ENCODE results near the gene SLC26A1. TPM values are rescaled to one million over a fixed set of nuclear protein-coding genes. Genes with fewer than 3 reads are reported as not detected.

Gene SLC26A1
- total RNA-seq, 4 donors from 2014 or later, result 0.16 TPM; not detected in 3

GRCh38 chr4:1012034-1012739 is 19.0 kb upstream of the SLC26A1 start:
- ATAC-seq (no peak), DNase-seq (no peak)
- intact Hi-C loops (cut with DNase I; ENCODE audit: low total_unique reads) (loop anchor here (5.0 to 10.0 kb wide), 3 partner anchors 235 to 993 kb away; partner anchors contain the start of genes CTBP1, NELFA and UVSSA), in situ Hi-C loops (cut with MboI; ENCODE audit: low sequenced_read_pairs in 4 of 4) (no loop called here)
- H3K4me1 ChIP-seq, result peaks cover 7 to 19% of the 10 kb centered on the region in 2 donors
- peak overlapping the region in 1 of 4 donors; percentile 28 for H3K27ac ChIP-seq
- H3K9me3 ChIP-seq, result no peaks in the 10 kb centered on the region
- TF ChIP-seq POLR2A (IDR thresholded peaks at IDR 0.05), result no peak
- no peak for TF ChIP-seq CTCF (IDR thresholded peaks at IDR 0.05 in 4 of 5, conservative IDR thresholded peaks at IDR 0.05 in 1 of 5)
- no peaks in the 10 kb centered on the region for H3K36me3 ChIP-seq
- peaks cover 9 to 13% (median 10%) of the 10 kb centered on the region in 3 donors for H3K27me3 ChIP-seq
- peak overlapping the region; percentile 49 to 60 (median 54) for H3K4me3 ChIP-seq

- Histone ChIP-seq H3K4me1 (peaks cover 7 to 19% of the 10 kb centered on the region in 2 donors), H3K27ac (no peak overlapping the region), H3K36me3 (no peaks in the 10 kb centered on the region), H3K9me3 (no peaks in the 10 kb centered on the region), H3K27me3 (peaks cover 15 to 18% (median 15%) of the 10 kb centered on the region in 3 donors), H3K4me3 (peak overlapping the region in 1 of 4 donors; percentile 63)
- in situ Hi-C loops (cut with MboI; ENCODE audit: low sequenced_read_pairs in 4 of 4), result no loop called here
- ATAC-seq (no peak), DNase-seq (no peak)
- TF ChIP-seq CTCF (IDR thresholded peaks at IDR 0.05 in 4 of 5, conservative IDR thresholded peaks at IDR 0.05 in 1 of 5) (no peak), POLR2A (IDR thresholded peaks at IDR 0.05) (no peak)
- intact Hi-C loops (cut with DNase I; ENCODE audit: low total_unique reads), result loop anchor here (2.0 to 10.0 kb wide), 4 partner anchors 229 to 993 kb away; partner anchors contain the start of genes CTBP1, NELFA and UVSSA
Observed at GRCh38 chr4:1011666-1012033, 18.4 kb upstream of the SLC26A1 start.

GRCh38 chr4:1011022-1011665 is 17.9 kb upstream of the SLC26A1 start, which contains the start of gene FGFRL1:
Gene FGFRL1 (plus strand): TSS chr4:1011626. CDS start chr4:1012486, 860 bp downstream.
- no peaks in the 10 kb centered on the region for H3K9me3 ChIP-seq
- H3K27me3 ChIP-seq, result peaks cover 20 to 23% (median 20%) of the 10 kb centered on the region in 3 donors
- peak within 1 kb of the TSS; percentile 63 to 97 (median 74) for H3K4me3 ChIP-seq
- no peaks in the 10 kb centered on the region for H3K36me3 ChIP-seq
- peak; percentile 62 to 63 for ATAC-seq
- in situ Hi-C loops (cut with MboI; ENCODE audit: low sequenced_read_pairs in 4 of 4), result no loop called here
- peak; percentile 87 to 88 for DNase-seq
- TF ChIP-seq POLR2A (IDR thresholded peaks at IDR 0.05) (peak in 1 of 2 donors; percentile 10), CTCF (IDR thresholded peaks at IDR 0.05 in 4 of 5, conservative IDR thresholded peaks at IDR 0.05 in 1 of 5) (no peak)
- peak within 1 kb of the TSS; percentile 50 to 64 (median 62) for H3K27ac ChIP-seq
- intact Hi-C loops (cut with DNase I; ENCODE audit: low total_unique reads), result loop anchor here (2.0 to 10.0 kb wide), 4 partner anchors 228 to 994 kb away; partner anchors contain the start of genes CTBP1, NELFA and UVSSA
- peaks cover 7 to 19% of the 10 kb centered on the region in 2 donors for H3K4me1 ChIP-seq

- ATAC-seq (peak; percentile 25 to 38), DNase-seq (peak; percentile 45 to 65)
- Histone ChIP-seq H3K27me3 (peaks cover 26 to 29% (median 27%) of the 10 kb centered on the region in 3 donors), H3K4me3 (peak overlapping the region; percentile 63 to 97 (median 74)), H3K36me3 (no peaks in the 10 kb centered on the region), H3K9me3 (no peaks in the 10 kb centered on the region), H3K4me1 (peaks cover 7 to 19% of the 10 kb centered on the region in 2 donors), H3K27ac (peak overlapping the region; percentile 50 to 64 (median 62))
- in situ Hi-C loops (cut with MboI; ENCODE audit: low sequenced_read_pairs in 4 of 4) (no loop called here), intact Hi-C loops (cut with DNase I; ENCODE audit: low total_unique reads) (loop anchor here (2.0 to 10.0 kb wide), 4 partner anchors 228 to 994 kb away; partner anchors contain the start of genes CTBP1, NELFA and UVSSA)
- TF ChIP-seq POLR2A (IDR thresholded peaks at IDR 0.05) (no peak), CTCF (IDR thresholded peaks at IDR 0.05 in 4 of 5, conservative IDR thresholded peaks at IDR 0.05 in 1 of 5) (no peak)
Observed at GRCh38 chr4:1010395-1011021, 17.3 kb upstream of the SLC26A1 start.

Data from gastrocnemius medialis (tissue), 4 donors.